K562 (cell line): Measurements from ENCODE around the gene TOP3A. TPM values are rescaled to one million over a fixed set of nuclear protein-coding genes. Genes with fewer than 3 reads are reported as not detected.

Source experiments
- ATAC-seq: fragments of 200-7000 bp; cut with Tn5 transposase; 3 replicates; pipeline ENCODE4 v1.9.1; 2020; ENCODE audit warnings: moderate library complexity
- BruUV-seq: library from RNA; stranded (reverse); fragments of 400-500 nt; replicated peaks from 2 replicates; lab custom pipeline; 2021; lab: Mats Ljungman, UMichigan
- CTCF ChIA-PET: fragments of 300-600 bp; formaldehyde crosslinking; extraction: SDS; loops from one replicate; lab custom pipeline; 2021; ENCODE audit warnings: low intra/inter-chr PET ratio; lab: Yijun Ruan, JAX
- POLR2A ChIA-PET: fragments of 300-600, 350-650 bp; sonication (Branson Sonifier 250); formaldehyde crosslinking; extraction: SDS; loops from one replicate; lab custom pipeline; 2021; ENCODE audit warnings: antibody characterized with exemption, inconsistent platforms; lab: Yijun Ruan, JAX
- DNase-seq, 4 experiments: peaks; one replicate each; pipeline versions ENCODE4 v3.0.0 to v3.0.0-alpha.2; 2011 to 2018; ENCODE audit warnings: low spot score in 3 of 4, mixed read lengths in 3 of 4; ENCODE audit errors: extremely low read depth in 1 of 4
- FAIRE-seq: peaks from 2 replicates; lab custom pipeline; 2011; peaks lifted over from hg19 to GRCh38; lab: Jason Lieb, UNC
- H2AFZ ChIP-seq: 2 replicates; pipeline ENCODE4 v1.6.0; 2011; ENCODE audit warnings: low read depth, low read length, control low read depth, inconsistent platforms
- H3K27ac ChIP-seq: fragments of 200-600 bp; 3 replicates; pipeline ENCODE4 v1.8.0; 2011; ENCODE audit warnings: low read depth, mild to moderate bottlenecking, control low read depth, inconsistent platforms, low read length, moderate library complexity, mixed read lengths; ENCODE audit errors: extremely low read depth
- H3K27me3 ChIP-seq, 2 experiments: fragments of 300-600 bp in 1 of 2; 2 replicates in 1 of 2; 3 replicates in 1 of 2; pipeline versions ENCODE4 v1.6.0 to v1.8.0; 2011; ENCODE audit warnings: inconsistent platforms in 2 of 2, low read length in 2 of 2, mild to moderate bottlenecking in 1 of 2, mixed read lengths in 1 of 2, moderate library complexity in 1 of 2; ENCODE audit not compliant: control insufficient read depth in 2 of 2, insufficient read depth in 2 of 2
- H3K36me3 ChIP-seq: fragments of 300-600 bp; 3 replicates; pipeline ENCODE4 v1.8.0; 2011; ENCODE audit warnings: mild to moderate bottlenecking, low read length, inconsistent platforms; ENCODE audit not compliant: control insufficient read depth, insufficient read depth
- H3K4me1 ChIP-seq, 2 experiments: fragments of 200-600 bp in 1 of 2; replicated peaks in 1 of 2; 2 replicates in 1 of 2; 3 replicates in 1 of 2; pipeline versions ENCODE4 v1.5.1 to v1.8.0; 2011; ENCODE audit warnings: inconsistent platforms in 2 of 2, low read length in 2 of 2, mild to moderate bottlenecking in 1 of 2, mixed read lengths in 1 of 2, moderate library complexity in 1 of 2; ENCODE audit not compliant: control insufficient read depth in 2 of 2, insufficient read depth in 2 of 2
- H3K4me2 ChIP-seq: 2 replicates; pipeline ENCODE4 v1.6.1; 2011; ENCODE audit warnings: low read length, control low read depth, inconsistent platforms, mixed read lengths; ENCODE audit not compliant: insufficient read depth
- H3K4me3 ChIP-seq: fragments of 200-600 bp; sonication (generic), shearing (Covaris generic); 2 replicates; pipeline ENCODE4 v1.5.1; 2016; ENCODE audit warnings: control low read depth, inconsistent platforms
- H3K79me2 ChIP-seq: fragments of 200-600 bp; 3 replicates; pipeline ENCODE4 v1.8.0; 2011; ENCODE audit warnings: low read length, inconsistent platforms; ENCODE audit not compliant: control insufficient read depth, insufficient read depth
- H3K9ac ChIP-seq, 2 experiments: 2 replicates each; pipeline versions ENCODE4 v1.6.0 to v1.6.1; 2011; ENCODE audit warnings: low read depth in 2 of 2, low read length in 2 of 2, control low read depth in 1 of 2, inconsistent platforms in 1 of 2, mild to moderate bottlenecking in 1 of 2, mixed read lengths in 1 of 2; ENCODE audit not compliant: insufficient read depth in 1 of 2
- H3K9me1 ChIP-seq: one replicate; pipeline ENCODE4 v1.6.0; 2011; ENCODE audit warnings: inconsistent platforms, mild to moderate bottlenecking, low read length, moderate library complexity; ENCODE audit not compliant: control insufficient read depth, insufficient read depth
- H3K9me3 ChIP-seq: replicated peaks from 2 replicates; pipeline ENCODE4 v1.5.1; 2011; ENCODE audit warnings: low read depth, low read length, inconsistent platforms; ENCODE audit not compliant: control insufficient read depth, insufficient read depth
- H4K20me1 ChIP-seq: replicated peaks from 2 replicates; pipeline ENCODE4 v1.6.1; 2011; ENCODE audit warnings: low read length, inconsistent platforms, mixed read lengths; ENCODE audit not compliant: control insufficient read depth, insufficient read depth
- CBX2 ChIP-seq: fragments of 200-600 bp; sonication (generic); IDR thresholded peaks from one replicate; pipeline ENCODE4 v1.6.1; 2012; ENCODE audit warnings: mild to moderate bottlenecking, low read length, inconsistent platforms; ENCODE audit not compliant: insufficient read depth, poor library complexity, severe bottlenecking
- CCAR2 ChIP-seq: fragments of 200-400 bp; formaldehyde crosslinking; IDR thresholded peaks from 2 replicates; pipeline ENCODE4 v1.6.1; 2017; ENCODE audit warnings: mild to moderate bottlenecking, low read depth, low read length
- FOSL1 ChIP-seq: fragments of 200-800 bp; sonication (Bioruptor generic); conservative IDR thresholded peaks from 2 replicates; pipeline ENCODE4 v1.6.1; 2016; ENCODE audit warnings: missing genetic modification characterization, missing compliant biosample characterization
- FOXA3 ChIP-seq, 2 experiments: fragments of 450-650 bp in 1 of 2; sonication (generic) in 1 of 2; formaldehyde crosslinking; IDR thresholded peaks in 1 of 2; conservative IDR thresholded peaks in 1 of 2; 2 replicates each; pipeline versions ENCODE4 v1.4.0 to v1.8.0; 2020 to 2022; ENCODE audit warnings: mild to moderate bottlenecking in 2 of 2, missing genetic modification reagents in 1 of 2
- FOXO4 ChIP-seq: fragments of 450-650 bp; formaldehyde crosslinking; IDR thresholded peaks from 2 replicates; pipeline ENCODE4 v1.4.0; 2020; ENCODE audit warnings: mild to moderate bottlenecking, moderate library complexity
- GTF2A2 ChIP-seq: IDR thresholded peaks from 2 replicates; pipeline ENCODE4 v1.6.1; 2016; ENCODE audit warnings: mild to moderate bottlenecking, missing genetic modification characterization, missing compliant biosample characterization
- RUNX1 ChIP-seq: sonication (generic); IDR thresholded peaks from 2 replicates; pipeline ENCODE4 v1.6.1; 2016; ENCODE audit warnings: antibody characterized with exemption, low read depth
- SPI1 ChIP-seq: IDR thresholded peaks from 2 replicates; pipeline ENCODE4 v1.6.1; 2011; ENCODE audit warnings: low read depth, low read length, control low read depth, borderline replicate concordance
- SRSF9 ChIP-seq: fragments of 200-400 bp; formaldehyde crosslinking; IDR thresholded peaks from 2 replicates; pipeline ENCODE4 v1.6.1; 2017; ENCODE audit warnings: low read depth, low read length, borderline replicate concordance
- STAG1 ChIP-seq: sonication (generic); formaldehyde crosslinking; IDR thresholded peaks from 2 replicates; pipeline ENCODE4 v1.5.0; 2020; ENCODE audit warnings: missing genetic modification reagents, borderline replicate concordance
- TEAD1 ChIP-seq, 2 experiments: fragments of 450-650 bp in 1 of 2; sonication (generic) in 1 of 2; formaldehyde crosslinking; IDR thresholded peaks; 2 replicates each; pipeline versions ENCODE4 v1.4.0 to v1.8.0; 2020 to 2022; ENCODE audit warnings: mild to moderate bottlenecking in 2 of 2, missing genetic modification reagents in 1 of 2
- ZBTB8A ChIP-seq: fragments of 450-650 bp; IDR thresholded peaks from 2 replicates; pipeline ENCODE4 v1.6.1; 2018; ENCODE audit warnings: mild to moderate bottlenecking, moderate library complexity; ENCODE audit not compliant: partially characterized antibody
- ZFX ChIP-seq: sonication (generic); formaldehyde crosslinking; IDR thresholded peaks from 2 replicates; pipeline ENCODE4 v1.8.0; 2022; ENCODE audit warnings: mild to moderate bottlenecking, missing genetic modification reagents, moderate library complexity
- ZNF41 ChIP-seq: fragments of 250-450 bp; sonication (Bioruptor Pico); conservative IDR thresholded peaks from 2 replicates; pipeline ENCODE4 v1.4.0; 2020; ENCODE audit warnings: mild to moderate bottlenecking
- ZNF707 ChIP-seq: fragments of 250-450 bp; sonication (Bioruptor Pico); conservative IDR thresholded peaks from 2 replicates; pipeline ENCODE4 v1.8.0; 2022; ENCODE audit warnings: inconsistent platforms, mild to moderate bottlenecking, moderate library complexity
- ZNF740 ChIP-seq, 3 experiments: fragments of 200-800 bp in 1 of 3; sonication (Bioruptor generic) in 1 of 3; sonication (generic) in 1 of 3; formaldehyde crosslinking in 1 of 3; IDR thresholded peaks; 2 replicates each; pipeline versions ENCODE4 v1.6.1 to v1.8.0; 2016 to 2022; ENCODE audit warnings: mild to moderate bottlenecking in 2 of 3, missing compliant biosample characterization in 2 of 3, missing genetic modification characterization in 2 of 3, missing genetic modification reagents in 1 of 3
- ZNF75A ChIP-seq: fragments of 450-650 bp; formaldehyde crosslinking; IDR thresholded peaks from 2 replicates; pipeline ENCODE4 v1.4.0; 2020; ENCODE audit warnings: mild to moderate bottlenecking
- WGBS: fragments of 100-300 bp; shearing (Covaris generic); methylation state at CpG from one replicate; pipeline ENCODE4 v1.1.6; 2016; ENCODE audit warnings: low coverage, mixed read lengths; ENCODE audit not compliant: insufficient coverage; ENCODE audit errors: missing lambda C conversion rate; 5-methylcytosine and 5-hydroxymethylcytosine counted together
- in situ Hi-C: fragments of 300-500 bp; cut with MboI; formaldehyde crosslinking; loops from 4 replicates; pipeline ENCODE4 v1.15.0; 2018; ENCODE audit warnings: inconsistent platforms, mixed read lengths
- intact Hi-C: fragments of 100-400 bp; cut with micrococcal nuclease; formaldehyde crosslinking; loops from 2 replicates; pipeline ENCODE4 v1.14.2; 2022
- polyA plus RNA-seq, 8 experiments: library from polyadenylated mRNA; depleted of rRNA in 4 of 8; stranded (reverse) in 5 of 8; unstranded in 3 of 8; fragments of >200 nt; fragmentation: Nextera tagmentation in 2 of 8; fragmentation: Illumina TruSeq in 1 of 8; extraction: Ambion mirVana in 2 of 8; extraction: Trizol in 1 of 8; gene quantifications; 2 replicates each; pipeline versions ENCODE4 v1.2.1 to v1.2.3, GENCODE V29; 2011 to 2014; ENCODE audit warnings: inconsistent platforms in 1 of 8, missing spikeins in 1 of 8
- total RNA-seq, 7 experiments: library from RNA; depleted of rRNA in 6 of 7; stranded (reverse); fragments of >200 nt in 6 of 7; fragmentation: Illumina TruSeq in 2 of 7; extraction: Trizol in 2 of 7; gene quantifications; 2 replicates each; pipeline versions ENCODE4 v1.2.1 to v1.2.3, GENCODE V29; 2011 to 2021; ENCODE audit warnings: low replicate concordance in 1 of 7
- TF ChIP-seq, protein P1 (sequence below): fragments of 250-450 bp; sonication (Bioruptor Pico); IDR thresholded peaks from 2 replicates; pipeline ENCODE4 v1.8.0; 2021; ENCODE audit warnings: moderate library complexity, mild to moderate bottlenecking, inconsistent platforms

TOP3A gene
- total and polyA plus RNA-seq, 9 of the 15 experiments (the other 6 are each of a cell fraction or from before 2014, with no cell fraction given) = 5.2 to 49.7 (median 24.7) TPM

- Histone ChIP-seq H3K27ac (peak overlapping the region; percentile 85), H3K4me2 (peak overlapping the region; percentile 87), H3K9me3 (no peaks in the 10 kb centered on the region), H2AFZ (peak overlapping the region; percentile 75), H3K4me3 (peak overlapping the region; percentile 75), H3K9ac (peak overlapping the region; percentile 80 to 99), H3K4me1 (peaks cover 23 to 26% of the 10 kb centered on the region in 2 experiments), H3K27me3 (no peaks in the 10 kb centered on the region), H3K79me2 (peaks cover 77% of the 10 kb centered on the region), H3K36me3 (peaks cover 46% of the 10 kb centered on the region; the same call in 2 of the 3 replicates), H3K9me1 (peaks cover 3% of the 10 kb centered on the region), H4K20me1 (peaks cover 8% of the 10 kb centered on the region)
- no peak for ATAC-seq
- ChIA-PET POLR2A (interaction anchor here (0.8 kb wide), 1 partner anchor 19 kb away, joined by 3 read pairs; no protein-coding TSS in a partner anchor), CTCF (no interaction called here)
- BruUV-seq = TSS peak; percentile 68
- in situ Hi-C loops (no loop called here), intact Hi-C loops (loop anchor here (5.0 kb wide), 1 partner anchor 68 kb away; no protein-coding TSS in a partner anchor)
- no peak for DNase-seq
- 3% methylated on average over 18 of the region's 18 CpGs for WGBS
- FAIRE-seq = no peak
- TF ChIP-seq ZNF707 = no peak
- TF ChIP-seq, protein P1, sequence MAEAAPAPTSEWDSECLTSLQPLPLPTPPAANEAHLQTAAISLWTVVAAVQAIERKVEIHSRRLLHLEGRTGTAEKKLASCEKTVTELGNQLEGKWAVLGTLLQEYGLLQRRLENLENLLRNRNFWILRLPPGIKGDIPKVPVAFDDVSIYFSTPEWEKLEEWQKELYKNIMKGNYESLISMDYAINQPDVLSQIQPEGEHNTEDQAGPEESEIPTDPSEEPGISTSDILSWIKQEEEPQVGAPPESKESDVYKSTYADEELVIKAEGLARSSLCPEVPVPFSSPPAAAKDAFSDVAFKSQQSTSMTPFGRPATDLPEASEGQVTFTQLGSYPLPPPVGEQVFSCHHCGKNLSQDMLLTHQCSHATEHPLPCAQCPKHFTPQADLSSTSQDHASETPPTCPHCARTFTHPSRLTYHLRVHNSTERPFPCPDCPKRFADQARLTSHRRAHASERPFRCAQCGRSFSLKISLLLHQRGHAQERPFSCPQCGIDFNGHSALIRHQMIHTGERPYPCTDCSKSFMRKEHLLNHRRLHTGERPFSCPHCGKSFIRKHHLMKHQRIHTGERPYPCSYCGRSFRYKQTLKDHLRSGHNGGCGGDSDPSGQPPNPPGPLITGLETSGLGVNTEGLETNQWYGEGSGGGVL (CRISPR knock-in tag) = no peak
- TF ChIP-seq STAG1 (CRISPR knock-in tag) = no peak
- TF ChIP-seq FOXA3 (CRISPR knock-in tag; conservative IDR thresholded peaks at IDR 0.05 in 1 of 2, IDR thresholded peaks at IDR 0.05 in 1 of 2) = no peak
- no peak for TF ChIP-seq ZNF740 (CRISPR knock-in tag; IDR thresholded peaks at IDR 0.05)
- no peak for TF ChIP-seq ZNF740 (tag; IDR thresholded peaks at IDR 0.05)
- TF ChIP-seq FOXO4 (CRISPR knock-in tag) = no peak
- TF ChIP-seq GTF2A2 (tag) = no peak
- no peak for TF ChIP-seq CBX2
- no peak for TF ChIP-seq SRSF9
- TF ChIP-seq TEAD1 (CRISPR knock-in tag; IDR thresholded peaks at IDR 0.05) = 0 out of 4 replicates have a peak, but pooled peaks of 1 of the 2 experiments have one; percentile 5
- TF ChIP-seq SPI1 = peak; percentile 69; the same call in 1 of the 2 replicates
- no peak for TF ChIP-seq CCAR2
- TF ChIP-seq FOSL1 (tag) = 0 out of 2 replicates have a peak, but pooled peaks have one; percentile 6
- TF ChIP-seq ZFX (CRISPR knock-in tag) = peak; percentile 39; the same call in 1 of the 2 replicates
- no peak for TF ChIP-seq RUNX1
- TF ChIP-seq ZNF75A = no peak
- no peak for TF ChIP-seq ZBTB8A
- no peak for TF ChIP-seq ZNF41 (CRISPR knock-in tag)
Observed at GRCh38 chr17:18315562-18315922, 748 bp upstream of the TOP3A start.
